HG03354 (cell line): ENCODE data around the gene PDCL2.
A peak's percentile ranks its signal among the peaks of the same experiment; 100 is the strongest.

Source experiments
- ATAC-seq: cut with Tn5 transposase; IDR thresholded peaks from one replicate; pipeline ENCODE4 v1.9.1; 2021; ENCODE audit warnings: mild to moderate bottlenecking; ENCODE audit not compliant: unreplicated experiment, poor library complexity, severe bottlenecking

Gene PDCL2

GRCh38 chr4:55545641-55546505 lies 46.2 kb downstream of the PDCL2 start:
- peak; percentile 54 for ATAC-seq

- no peak for ATAC-seq
Observed at GRCh38 chr4:55545151-55545550, 46.9 kb downstream of the PDCL2 start.

GRCh38 chr4:55543858-55544257 lies 48.2 kb downstream of the PDCL2 start:
- no peak for ATAC-seq

GRCh38 chr4:55540271-55540670 lies 51.8 kb downstream of the PDCL2 start:
- ATAC-seq = no peak

GRCh38 chr4:55539658-55540057 lies 52.4 kb downstream of the PDCL2 start:
- no peak for ATAC-seq

- no peak for ATAC-seq
Observed at GRCh38 chr4:55538531-55538930, 53.5 kb downstream of the PDCL2 start.

GRCh38 chr4:55534306-55534705 lies 57.7 kb downstream of the PDCL2 start:
- no peak for ATAC-seq

- ATAC-seq = no peak
Observed at GRCh38 chr4:55530691-55531090, 61.4 kb downstream of the PDCL2 start.

- ATAC-seq = no peak
Observed at GRCh38 chr4:55530167-55530566, 61.9 kb downstream of the PDCL2 start.

GRCh38 chr4:55528491-55528890 lies 63.6 kb downstream of the PDCL2 start:
- no peak for ATAC-seq

- no peak for ATAC-seq
Observed at GRCh38 chr4:55524844-55525571, 67.0 kb downstream of the PDCL2 start.

- ATAC-seq = no peak
Observed at GRCh38 chr4:55518442-55518841, 73.6 kb downstream of the PDCL2 start.

- peak; percentile 72 for ATAC-seq
Observed at GRCh38 chr4:55517526-55518229, 74.4 kb downstream of the PDCL2 start.

GRCh38 chr4:55512922-55513571 lies 79.0 kb downstream of the PDCL2 start:
- no peak for ATAC-seq

- ATAC-seq = no peak
Observed at GRCh38 chr4:55512077-55512476, 80.0 kb downstream of the PDCL2 start.

GRCh38 chr4:55510685-55511084 lies 81.4 kb downstream of the PDCL2 start:
- ATAC-seq = no peak

GRCh38 chr4:55509266-55509665 lies 82.8 kb downstream of the PDCL2 start:
- no peak for ATAC-seq

GRCh38 chr4:55507612-55508011 lies 84.4 kb downstream of the PDCL2 start:
- ATAC-seq = no peak
